Left ventricle myocardium inferior (tissue), 1 donor: ENCODE data around the gene CDKN1A. TPM values are rescaled to one million over a fixed set of nuclear protein-coding genes. Genes with fewer than 3 reads are reported as not detected.

Experiments
- DNase-seq: peaks from one replicate; pipeline ENCODE4 v3.0.0-alpha.2; 2020
- H3K27ac ChIP-seq: fragments of 200-600 bp; replicated peaks from 2 replicates; pipeline ENCODE4 v1.8.0; 2021
- H3K27me3 ChIP-seq: fragments of 200-600 bp; 2 replicates; pipeline ENCODE4 v1.8.0; 2021; ENCODE audit warnings: low read depth
- H3K36me3 ChIP-seq: fragments of 200-600 bp; 2 replicates; pipeline ENCODE4 v1.8.0; 2021
- H3K4me1 ChIP-seq: fragments of 200-600 bp; 2 replicates; pipeline ENCODE4 v1.8.0; 2021
- H3K4me3 ChIP-seq: fragments of 200-600 bp; 2 replicates; pipeline ENCODE4 v1.8.0; 2021; ENCODE audit warnings: mild to moderate bottlenecking, moderate library complexity
- H3K9me3 ChIP-seq: fragments of 200-600 bp; replicated peaks from 2 replicates; pipeline ENCODE4 v1.8.0; 2021
- CTCF ChIP-seq: fragments of 200-600 bp; IDR thresholded peaks from 2 replicates; pipeline ENCODE4 v1.8.0; 2021; ENCODE audit warnings: antibody characterized with exemption, mild to moderate bottlenecking, borderline replicate concordance
- intact Hi-C: fragments of 100-400 bp; cut with micrococcal nuclease; formaldehyde crosslinking; loops from one replicate; pipeline ENCODE4 v1.11.0; 2022
- total RNA-seq: library from RNA; stranded (reverse); fragmentation: NEBNext Ultra II Directional; extraction: Animal tissue kit (Norgen Biotek cat#: 25700); gene quantifications from one replicate; pipeline ENCODE4 v1.2.1, GENCODE V29; 2021
- donor health status: DM: no; HTN: yes; CAD: no; lungs with severe emphysema.

The CDKN1A gene
- total RNA-seq, 1 donor from 2014 or later: 67.2 TPM

- no peak for DNase-seq
- intact Hi-C loops: no loop called here
- Histone ChIP-seq H3K4me3 (no peak overlapping the region), H3K36me3 (no peaks in the 10 kb centered on the region), H3K27me3 (no peaks in the 10 kb centered on the region), H3K9me3 (no peaks in the 10 kb centered on the region), H3K4me1 (peaks cover 50% of the 10 kb centered on the region), H3K27ac (peak overlapping the region; percentile 99)
- TF ChIP-seq CTCF: no peak
These were observed 2.1 kb upstream of the CDKN1A start for GRCh38 chr6:36676141-36677058.

GRCh38 chr6:36677059-36677749, 1.3 kb upstream of the CDKN1A start:
- no peaks in the 10 kb centered on the region for H3K27me3 ChIP-seq
- no peak for TF ChIP-seq CTCF
- H3K9me3 ChIP-seq: no peaks in the 10 kb centered on the region
- H3K4me1 ChIP-seq: peaks cover 58% of the 10 kb centered on the region
- no peak for DNase-seq
- H3K27ac ChIP-seq: peak overlapping the region; percentile 99
- intact Hi-C loops: no loop called here
- H3K36me3 ChIP-seq: no peaks in the 10 kb centered on the region
- peak overlapping the region; percentile 98 for H3K4me3 ChIP-seq

- H3K4me3 ChIP-seq: peak overlapping the region; percentile 98
- peaks cover 65% of the 10 kb centered on the region for H3K4me1 ChIP-seq
- H3K27me3 ChIP-seq: no peaks in the 10 kb centered on the region
- no peak for DNase-seq
- no peaks in the 10 kb centered on the region for H3K9me3 ChIP-seq
- H3K36me3 ChIP-seq: peaks cover 4% of the 10 kb centered on the region
- no peak for TF ChIP-seq CTCF
- peak overlapping the region; percentile 99 for H3K27ac ChIP-seq
- intact Hi-C loops: no loop called here
These were observed 594 bp upstream of the CDKN1A start for GRCh38 chr6:36677753-36678487.

GRCh38 chr6:36679043-36679833, 724 bp downstream of the CDKN1A start:
- DNase-seq: peak; percentile 74
- TF ChIP-seq CTCF: no peak
- Histone ChIP-seq H3K4me1 (peaks cover 78% of the 10 kb centered on the region), H3K9me3 (no peaks in the 10 kb centered on the region), H3K27ac (peak overlapping the region; percentile 99), H3K4me3 (peak overlapping the region; percentile 98), H3K27me3 (no peaks in the 10 kb centered on the region), H3K36me3 (peaks cover 17% of the 10 kb centered on the region)
- intact Hi-C loops: no loop called here
